ENCODE measurements around the gene SCFD2. TPM values are rescaled to one million over a fixed set of nuclear protein-coding genes. Genes with fewer than 3 reads are reported as not detected.

SCFD2 gene
- total RNA-seq, 1 donor from 2014 or later, result 11.9 TPM

GRCh38 chr4:52877694-52878093, 488.2 kb downstream of the SCFD2 start:
- FAIRE-seq (no peak), DNase-seq (ENCODE audit: low read depth) (no peak)
- Mint-ChIP-seq H3K9me3 (ENCODE audit: unreplicated experiment) (peaks cover 8% of the 10 kb centered on the region), H3K27ac (ENCODE audit: unreplicated experiment) (no peak overlapping the region), H3K4me3 (ENCODE audit: unreplicated experiment) (no peak overlapping the region), H3K27me3 (ENCODE audit: low read depth, unreplicated experiment) (peaks cover 10% of the 10 kb centered on the region), H3K4me1 (ENCODE audit: low read depth, unreplicated experiment) (peaks cover 7% of the 10 kb centered on the region), H3K36me3 (ENCODE audit: low read depth, unreplicated experiment) (peaks cover 6% of the 10 kb centered on the region)
- H3K79me2 ChIP-seq (ENCODE audit: insufficient read depth, low read length), result no peaks in the 10 kb centered on the region
- no peaks in the 10 kb centered on the region for H4K20me1 ChIP-seq (ENCODE audit: insufficient read depth, low read length)
- no peaks in the 10 kb centered on the region for H3K9me3 ChIP-seq (ENCODE audit: insufficient read depth, low read depth, low read length)
- H3K4me3 ChIP-seq (ENCODE audit: insufficient read depth, low read depth, low read length), result no peak overlapping the region
- no peak overlapping the region for H3K9ac ChIP-seq (ENCODE audit: low read length)
- no peak overlapping the region for H3K4me2 ChIP-seq (ENCODE audit: low read length)
- H3K27me3 ChIP-seq (ENCODE audit: insufficient read depth, low read length), result no peaks in the 10 kb centered on the region
- no peak for TF ChIP-seq EZH2 (IDR thresholded peaks at IDR 0.05; ENCODE audit: insufficient read depth, low read length)
- TF ChIP-seq, protein P1, sequence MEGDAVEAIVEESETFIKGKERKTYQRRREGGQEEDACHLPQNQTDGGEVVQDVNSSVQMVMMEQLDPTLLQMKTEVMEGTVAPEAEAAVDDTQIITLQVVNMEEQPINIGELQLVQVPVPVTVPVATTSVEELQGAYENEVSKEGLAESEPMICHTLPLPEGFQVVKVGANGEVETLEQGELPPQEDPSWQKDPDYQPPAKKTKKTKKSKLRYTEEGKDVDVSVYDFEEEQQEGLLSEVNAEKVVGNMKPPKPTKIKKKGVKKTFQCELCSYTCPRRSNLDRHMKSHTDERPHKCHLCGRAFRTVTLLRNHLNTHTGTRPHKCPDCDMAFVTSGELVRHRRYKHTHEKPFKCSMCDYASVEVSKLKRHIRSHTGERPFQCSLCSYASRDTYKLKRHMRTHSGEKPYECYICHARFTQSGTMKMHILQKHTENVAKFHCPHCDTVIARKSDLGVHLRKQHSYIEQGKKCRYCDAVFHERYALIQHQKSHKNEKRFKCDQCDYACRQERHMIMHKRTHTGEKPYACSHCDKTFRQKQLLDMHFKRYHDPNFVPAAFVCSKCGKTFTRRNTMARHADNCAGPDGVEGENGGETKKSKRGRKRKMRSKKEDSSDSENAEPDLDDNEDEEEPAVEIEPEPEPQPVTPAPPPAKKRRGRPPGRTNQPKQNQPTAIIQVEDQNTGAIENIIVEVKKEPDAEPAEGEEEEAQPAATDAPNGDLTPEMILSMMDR (IDR thresholded peaks at IDR 0.05; ENCODE audit: insufficient read depth, low read depth, low read length), result no peak
- no peaks in the 10 kb centered on the region for H3K4me1 ChIP-seq (ENCODE audit: insufficient read depth, low read length)
- no peak overlapping the region for H3K27ac ChIP-seq (ENCODE audit: low read depth, low read length)
- H3K36me3 ChIP-seq (ENCODE audit: insufficient read depth, low read length), result no peaks in the 10 kb centered on the region
- no peak overlapping the region for H2AFZ ChIP-seq (ENCODE audit: low read depth, low read length)

- no peak overlapping the region for H3K9ac ChIP-seq (ENCODE audit: low read length)
- H3K4me2 ChIP-seq (ENCODE audit: low read length), result no peak overlapping the region
- Mint-ChIP-seq H3K27ac (ENCODE audit: unreplicated experiment) (no peak overlapping the region), H3K4me1 (ENCODE audit: low read depth, unreplicated experiment) (peaks cover 7% of the 10 kb centered on the region), H3K27me3 (ENCODE audit: low read depth, unreplicated experiment) (peaks cover 10% of the 10 kb centered on the region), H3K9me3 (ENCODE audit: unreplicated experiment) (peaks cover 4% of the 10 kb centered on the region), H3K36me3 (ENCODE audit: low read depth, unreplicated experiment) (peaks cover 3% of the 10 kb centered on the region), H3K4me3 (ENCODE audit: unreplicated experiment) (no peak overlapping the region)
- H4K20me1 ChIP-seq (ENCODE audit: insufficient read depth, low read length), result no peaks in the 10 kb centered on the region
- H3K9me3 ChIP-seq (ENCODE audit: insufficient read depth, low read depth, low read length), result no peaks in the 10 kb centered on the region
- no peaks in the 10 kb centered on the region for H3K79me2 ChIP-seq (ENCODE audit: insufficient read depth, low read length)
- TF ChIP-seq, protein P1 (IDR thresholded peaks at IDR 0.05; ENCODE audit: insufficient read depth, low read depth, low read length), result no peak
- no peak for TF ChIP-seq EZH2 (IDR thresholded peaks at IDR 0.05; ENCODE audit: insufficient read depth, low read length)
- H2AFZ ChIP-seq (ENCODE audit: low read depth, low read length), result no peak overlapping the region
- no peaks in the 10 kb centered on the region for H3K27me3 ChIP-seq (ENCODE audit: insufficient read depth, low read length)
- FAIRE-seq (no peak), DNase-seq (ENCODE audit: low read depth) (no peak)
- H3K4me1 ChIP-seq (ENCODE audit: insufficient read depth, low read length), result no peaks in the 10 kb centered on the region
- no peak overlapping the region for H3K27ac ChIP-seq (ENCODE audit: low read depth, low read length)
- no peak overlapping the region for H3K4me3 ChIP-seq (ENCODE audit: insufficient read depth, low read depth, low read length)
- H3K36me3 ChIP-seq (ENCODE audit: insufficient read depth, low read length), result no peaks in the 10 kb centered on the region
Observed at GRCh38 chr4:52877036-52877435, 488.8 kb downstream of the SCFD2 start.

- FAIRE-seq, result no peak
- Histone ChIP-seq H3K9me3 (ENCODE audit: insufficient read depth, low read depth, low read length) (no peaks in the 10 kb centered on the region), H3K27ac (ENCODE audit: low read depth, low read length) (no peak overlapping the region), H3K4me1 (ENCODE audit: insufficient read depth, low read length) (no peaks in the 10 kb centered on the region), H3K36me3 (ENCODE audit: insufficient read depth, low read length) (no peaks in the 10 kb centered on the region), H3K4me3 (ENCODE audit: insufficient read depth, low read depth, low read length) (no peak overlapping the region), H2AFZ (ENCODE audit: low read depth, low read length) (no peak overlapping the region), H3K79me2 (ENCODE audit: insufficient read depth, low read length) (no peaks in the 10 kb centered on the region), H3K4me2 (ENCODE audit: low read length) (no peak overlapping the region), H4K20me1 (ENCODE audit: insufficient read depth, low read length) (no peaks in the 10 kb centered on the region), H3K9ac (ENCODE audit: low read length) (no peak overlapping the region), H3K27me3 (ENCODE audit: insufficient read depth, low read length) (no peaks in the 10 kb centered on the region)
- Mint-ChIP-seq H3K4me3 (ENCODE audit: unreplicated experiment) (no peak overlapping the region), H3K4me1 (ENCODE audit: low read depth, unreplicated experiment) (peaks cover 7% of the 10 kb centered on the region), H3K36me3 (ENCODE audit: low read depth, unreplicated experiment) (peaks cover 3% of the 10 kb centered on the region), H3K27me3 (ENCODE audit: low read depth, unreplicated experiment) (peaks cover 10% of the 10 kb centered on the region), H3K9me3 (ENCODE audit: unreplicated experiment) (peaks cover 2% of the 10 kb centered on the region), H3K27ac (ENCODE audit: unreplicated experiment) (no peak overlapping the region)
- no peak for DNase-seq (ENCODE audit: low read depth)
- TF ChIP-seq, protein P1 (IDR thresholded peaks at IDR 0.05; ENCODE audit: insufficient read depth, low read depth, low read length), result no peak
- no peak for TF ChIP-seq EZH2 (IDR thresholded peaks at IDR 0.05; ENCODE audit: insufficient read depth, low read length)
Observed at GRCh38 chr4:52876069-52876468, 489.8 kb downstream of the SCFD2 start.

All from astrocyte (in vitro differentiated cells and primary cell).